COLO668 (cell line): ENCODE data around the gene SLC35A2.

ENCODE experiments used
- DNase-seq: peaks from one replicate; lab custom pipeline; 2025; ENCODE audit not compliant: unreplicated experiment; lab: John Stamatoyannopoulos, UW

SLC35A2 gene

DNA sequence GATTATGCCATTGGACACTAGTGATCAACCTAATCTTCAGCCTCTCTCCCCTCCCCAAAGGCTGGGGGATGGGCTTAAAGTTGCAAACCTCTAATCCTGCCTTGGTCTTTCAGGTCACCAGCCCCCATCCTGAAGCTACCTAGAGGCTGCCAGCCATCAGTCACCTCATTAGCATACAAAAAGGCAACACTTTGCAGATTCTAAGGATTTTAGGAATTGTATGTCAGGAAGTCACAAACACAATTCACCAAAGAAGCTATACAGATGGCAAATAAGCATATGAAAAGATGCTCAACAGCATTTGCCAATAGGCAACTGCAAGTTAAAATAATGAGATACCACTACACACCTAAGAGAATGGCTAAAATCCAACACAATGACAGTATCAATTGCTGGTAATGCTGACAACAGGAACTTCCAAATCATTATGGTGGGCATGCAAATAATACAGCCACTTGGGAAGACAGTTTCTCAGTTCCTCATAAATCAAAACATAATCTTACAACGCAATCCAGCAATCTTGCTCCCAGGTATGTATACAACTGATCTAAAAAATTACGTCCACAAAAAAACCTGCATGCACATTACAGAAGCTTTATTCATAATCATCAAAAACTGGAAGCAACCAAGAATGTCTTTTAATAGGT lies 16.4 kb upstream of the SLC35A2 start:
- DNase-seq: no peak

DNA sequence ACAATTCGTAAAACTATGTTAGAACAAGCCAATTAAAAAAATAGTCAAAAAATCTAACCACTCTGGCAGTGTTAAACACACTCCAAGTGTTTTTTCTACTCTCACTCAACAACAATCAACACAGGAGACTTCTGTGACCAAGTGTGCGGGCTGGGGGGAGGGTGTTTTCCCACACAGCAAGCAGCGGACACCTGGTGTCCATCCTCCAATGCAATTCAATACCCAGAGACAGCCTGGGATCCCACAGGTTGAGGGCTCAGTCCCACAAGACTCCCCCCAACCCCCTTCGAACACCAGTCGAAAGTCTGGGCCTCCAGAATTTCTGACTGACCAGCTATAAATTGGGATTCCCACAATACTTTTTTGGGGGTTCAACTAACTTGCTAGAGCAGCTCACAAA lies 15.7 kb upstream of the SLC35A2 start:
- no peak for DNase-seq

DNA sequence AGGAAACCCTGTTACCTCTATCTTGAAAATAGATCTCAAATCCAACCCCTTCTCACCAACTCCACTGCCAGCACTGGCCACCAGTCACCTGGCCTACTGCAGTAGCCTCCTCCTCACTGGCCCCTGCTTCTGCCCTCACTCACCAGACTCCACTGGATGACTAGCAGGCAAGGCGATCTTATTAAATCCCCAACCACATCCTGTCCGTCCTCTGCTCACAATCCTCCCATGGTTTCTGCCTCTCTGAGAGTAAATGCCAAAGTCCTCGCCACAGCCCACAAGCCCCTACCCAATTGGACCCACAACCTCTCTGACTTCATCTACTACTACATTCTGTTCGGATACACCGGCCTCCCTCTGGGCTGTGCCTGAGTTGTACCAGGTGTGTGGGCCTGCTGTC lies 12.8 kb upstream of the SLC35A2 start:
- DNase-seq: no peak

DNA sequence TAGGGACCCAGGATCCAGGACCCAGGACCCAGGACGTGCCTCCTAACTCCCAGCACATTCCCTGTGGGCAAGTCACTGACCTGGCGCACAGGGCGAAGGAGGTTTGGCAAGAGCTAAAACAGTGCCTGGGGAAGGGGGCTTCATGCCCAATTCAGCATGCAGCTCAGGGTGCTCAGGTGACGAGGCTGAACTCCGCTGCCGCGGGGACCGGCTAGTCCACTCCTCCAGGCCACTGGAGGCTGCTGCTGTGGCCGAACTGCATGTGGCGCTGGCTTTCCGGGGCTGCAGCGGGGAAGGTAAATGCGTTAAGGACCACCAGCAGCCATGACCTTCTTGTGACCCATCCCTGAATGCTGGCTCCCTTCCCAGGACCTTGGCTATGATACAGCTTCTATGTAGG lies 12.3 kb upstream of the SLC35A2 start:
- DNase-seq: no peak

DNA sequence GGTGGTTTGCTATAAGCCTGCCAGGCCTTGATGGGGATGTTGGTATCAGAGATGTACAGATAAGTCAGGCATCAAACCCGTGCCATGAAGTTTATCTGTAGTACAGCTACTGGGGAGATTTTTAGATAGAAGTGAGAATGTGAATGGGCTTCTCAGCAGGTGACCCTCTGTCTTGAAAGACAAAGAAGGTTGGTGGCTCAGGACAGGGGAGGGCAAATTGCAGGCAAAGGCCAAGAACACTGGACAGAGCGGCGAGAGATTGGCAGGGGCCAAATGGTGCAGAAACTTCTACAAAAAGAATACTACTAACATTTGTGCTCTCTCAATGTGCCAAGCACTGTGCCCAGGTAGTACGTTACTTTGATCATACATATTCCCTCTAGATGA lies 9.3 kb upstream of the SLC35A2 start:
- no peak for DNase-seq

DNA sequence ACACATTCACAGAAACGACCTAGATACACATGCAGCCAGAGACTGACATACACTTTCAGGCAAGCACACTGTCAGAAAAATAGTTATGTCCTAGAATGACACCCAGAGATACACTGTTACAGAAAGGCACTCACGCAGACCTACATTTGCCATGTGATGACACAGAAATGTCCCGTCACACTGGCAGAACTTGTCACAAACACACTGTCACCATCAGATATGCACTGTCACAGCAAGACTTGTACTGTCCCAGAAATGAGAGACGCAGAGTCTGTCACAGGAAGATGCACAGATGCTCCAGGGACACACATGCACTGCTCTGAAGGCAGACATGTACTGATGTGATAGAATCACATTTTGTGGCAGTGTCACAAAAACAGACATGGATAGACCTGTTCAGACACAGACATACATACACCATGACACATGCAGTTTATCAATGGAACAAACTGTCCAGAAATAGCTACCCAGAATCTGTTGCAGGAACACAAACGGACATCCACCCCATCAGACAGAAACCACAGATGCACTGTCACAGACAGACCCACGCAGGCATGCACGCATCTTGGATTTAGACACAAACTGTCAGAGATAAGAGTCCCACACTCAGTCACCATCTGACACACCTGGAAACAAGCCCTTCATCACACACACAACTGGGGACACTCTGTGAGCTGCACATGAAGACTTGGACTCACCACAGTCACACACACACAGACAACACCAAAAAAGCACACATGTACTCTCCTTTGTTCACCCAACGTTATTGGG lies 8.7 kb upstream of the SLC35A2 start:
- no peak for DNase-seq

DNA sequence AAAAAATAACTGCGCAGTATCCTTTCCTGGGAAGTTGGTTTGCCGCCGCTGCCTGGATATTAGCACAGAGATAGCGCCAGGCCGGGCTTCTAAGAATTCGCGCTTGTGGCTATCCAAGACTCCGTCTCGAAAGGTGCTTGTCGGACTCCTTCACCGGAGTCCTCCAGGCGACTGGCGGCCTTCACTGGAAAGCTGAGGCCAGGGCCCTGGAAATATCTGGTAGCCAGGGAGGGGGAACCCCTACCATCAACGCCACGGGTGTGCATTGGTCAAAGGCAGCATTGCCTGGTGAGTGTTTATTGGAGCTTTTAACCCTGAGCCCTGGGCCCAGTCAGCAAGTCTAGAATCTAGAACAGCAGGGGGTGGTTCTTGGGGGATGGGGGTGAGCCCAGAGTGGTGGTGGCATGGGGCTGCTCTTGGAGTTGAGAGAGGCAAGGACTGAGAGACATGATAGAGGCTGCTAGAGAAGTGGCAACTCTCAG lies 8.0 kb upstream of the SLC35A2 start:
- DNase-seq: peak; percentile 26

DNA sequence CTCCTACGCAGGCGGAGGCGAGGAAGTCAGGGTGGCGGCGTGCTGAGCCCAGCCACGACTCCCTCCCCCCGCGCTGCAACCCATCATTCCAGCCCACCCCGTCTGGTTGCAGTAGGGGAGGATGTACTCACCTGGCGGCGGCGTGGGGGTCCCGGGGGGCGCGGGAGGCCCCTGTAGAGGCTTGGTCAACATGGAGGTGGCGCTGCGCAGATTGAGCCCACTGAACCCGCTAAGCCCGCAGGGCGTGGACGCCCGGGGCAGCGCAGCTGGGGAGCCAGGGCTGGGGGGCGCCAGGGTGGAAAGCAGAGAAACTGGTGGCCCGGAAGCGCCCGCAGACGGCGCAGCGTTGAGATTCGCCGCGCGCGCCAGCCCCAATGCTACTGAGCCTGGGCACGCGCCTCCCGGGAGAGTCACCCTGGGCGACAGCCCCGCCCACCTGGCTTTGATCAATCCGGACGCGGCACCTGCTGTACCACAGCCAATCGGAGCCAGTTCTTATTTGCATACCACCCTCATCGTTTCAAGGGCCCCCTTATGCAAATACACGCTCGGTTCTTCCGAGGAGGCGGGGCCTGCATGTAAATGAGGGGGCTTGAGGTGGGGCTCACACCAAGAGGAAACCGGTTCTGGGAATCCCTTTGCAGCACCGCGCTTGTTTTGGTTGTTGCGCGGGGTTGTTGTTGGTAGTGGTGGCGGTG lies 7.3 kb upstream of the SLC35A2 start, which contains the start of gene PIM2:
Gene PIM2, minus strand, starts transcription at position 382 of the 698 bp plus-strand sequence. Its CDS starts 190 bp downstream, at position 192.
- peak; percentile 95 for DNase-seq

DNA sequence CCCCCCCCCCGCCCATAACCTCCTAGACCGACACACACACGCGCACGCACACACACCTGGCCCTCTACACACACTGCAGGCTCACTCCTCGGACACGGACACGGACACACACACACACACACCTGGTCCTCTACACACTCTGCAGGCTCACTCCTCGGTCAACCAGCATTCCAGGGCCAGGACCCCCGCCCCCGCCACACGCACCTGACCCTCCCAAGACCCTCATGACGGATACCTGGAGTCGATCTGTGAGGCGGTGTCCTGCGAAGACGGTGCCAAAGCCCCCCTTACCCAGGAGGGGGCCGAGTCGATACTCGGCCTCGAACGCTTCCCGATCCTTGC lies 6.8 kb upstream of the SLC35A2 start:
- peak; percentile 25 for DNase-seq

DNA sequence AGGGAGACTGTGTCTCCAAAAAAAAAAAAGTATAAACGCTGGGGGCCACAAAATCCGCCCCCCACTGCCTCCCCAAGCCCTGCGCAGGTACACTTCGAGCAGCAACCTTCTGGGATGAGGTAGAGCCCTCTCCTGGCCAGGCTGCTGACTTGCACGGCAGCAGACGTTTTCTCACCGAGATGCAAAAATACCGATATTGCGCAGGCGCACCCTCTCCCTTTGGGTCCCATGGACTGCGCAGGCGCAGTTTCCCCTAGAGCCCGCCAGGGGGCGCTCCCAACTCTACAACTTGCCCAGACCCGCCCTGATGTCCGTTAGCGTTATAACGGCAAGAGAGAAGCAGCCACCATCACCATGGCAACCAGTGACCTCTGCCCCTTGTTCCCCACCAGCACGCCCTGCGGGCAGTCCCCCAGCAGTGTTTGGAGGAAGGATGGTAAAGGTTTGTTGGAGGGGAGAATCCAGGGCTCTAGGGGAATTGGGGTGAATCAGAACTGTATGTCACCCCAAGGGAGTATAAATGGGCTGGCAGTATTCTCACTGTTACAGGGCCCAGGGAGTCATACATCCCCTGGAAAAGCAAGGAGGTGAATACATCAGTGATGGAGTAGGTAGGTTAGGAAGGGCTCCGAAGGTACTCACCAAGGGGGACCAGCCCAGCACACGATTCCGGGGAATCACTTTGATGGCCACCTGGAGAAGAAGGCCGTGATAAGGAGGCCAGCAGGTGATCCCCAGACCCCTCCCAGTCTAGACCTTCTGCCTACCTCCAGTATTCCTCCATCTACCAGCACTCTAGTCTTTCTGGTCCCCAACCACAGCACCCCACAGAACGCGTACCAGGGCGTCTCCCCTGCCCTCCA lies 5.9 kb upstream of the SLC35A2 start:
- DNase-seq: peak; percentile 87

DNA sequence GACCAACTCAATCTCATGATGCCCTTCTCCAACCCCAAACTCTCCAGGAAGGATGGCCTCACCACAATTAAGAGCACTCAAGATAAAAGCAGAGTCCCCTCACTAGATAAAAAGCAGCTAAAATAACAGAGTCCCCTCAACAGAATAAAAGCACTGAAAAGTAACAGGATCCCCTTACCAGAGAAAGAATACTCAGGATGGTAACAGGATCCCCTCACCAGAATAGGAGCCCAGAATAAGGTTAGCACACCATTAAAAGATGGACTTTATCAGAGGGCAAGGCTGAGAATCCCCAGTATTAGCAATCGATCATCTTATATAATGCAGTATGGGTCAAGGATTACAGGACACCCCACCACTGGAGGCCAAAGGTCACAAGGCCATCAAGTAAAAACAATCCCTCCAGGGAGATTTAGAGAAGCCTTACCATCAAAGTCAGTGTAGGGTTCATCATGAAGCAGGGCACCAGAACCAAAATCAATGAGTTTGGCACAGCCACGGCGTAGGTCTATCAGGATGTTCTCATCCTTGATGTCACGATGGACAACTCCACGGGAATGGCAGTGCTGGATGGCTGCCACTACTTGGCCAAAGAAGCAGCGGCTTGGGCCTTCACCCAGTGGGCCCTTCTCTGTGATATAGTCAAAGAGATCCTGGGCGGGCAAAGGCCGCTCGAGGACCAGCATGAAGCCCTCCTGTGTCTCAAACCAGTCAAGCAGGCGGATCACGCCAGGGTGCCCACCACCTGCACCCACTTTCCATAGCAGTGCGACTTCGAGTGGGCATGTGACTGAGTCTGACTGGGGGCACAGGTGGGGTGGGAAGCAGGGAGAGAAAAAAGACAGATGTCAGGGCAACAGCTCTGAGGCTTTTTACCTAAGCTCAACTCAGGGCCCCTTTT lies 3.4 kb upstream of the SLC35A2 start:
- no peak for DNase-seq

DNA sequence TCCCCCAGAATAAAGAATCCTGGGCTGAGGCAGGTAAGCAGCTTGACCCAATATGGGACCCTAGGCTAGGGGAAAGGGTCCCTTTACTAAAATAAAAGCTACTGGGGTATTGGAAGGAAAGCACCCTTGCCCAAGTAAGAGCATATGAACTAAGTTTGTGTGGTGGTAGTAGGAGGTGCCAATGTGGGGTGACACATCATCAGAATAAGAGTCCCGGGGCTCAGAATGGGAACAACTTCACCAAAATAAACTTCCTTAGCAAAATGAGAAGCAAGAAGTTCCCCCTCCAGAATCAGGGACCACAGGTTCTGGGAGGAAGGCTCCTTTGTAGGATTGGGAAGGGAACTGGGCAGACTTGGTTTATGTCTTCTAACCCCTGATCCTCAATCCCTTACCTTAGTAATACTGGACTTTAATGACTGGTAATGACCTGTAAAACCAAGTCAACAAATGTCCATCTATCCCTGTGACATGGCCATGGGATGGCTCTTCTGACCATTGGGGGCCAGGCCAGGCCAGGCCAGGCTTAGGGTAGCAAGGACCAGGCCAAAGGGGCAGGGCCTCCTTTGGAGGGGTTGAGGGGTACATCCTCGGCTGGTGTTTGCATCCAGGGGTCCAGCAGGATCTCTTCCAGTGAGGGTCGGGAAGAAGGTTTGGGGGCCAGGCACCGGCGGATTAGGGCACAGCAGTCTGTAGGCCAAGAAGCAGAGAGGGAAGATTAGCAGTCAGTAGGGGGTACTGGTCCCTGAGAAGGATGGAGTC lies 2.3 kb upstream of the SLC35A2 start:
- no peak for DNase-seq

DNA sequence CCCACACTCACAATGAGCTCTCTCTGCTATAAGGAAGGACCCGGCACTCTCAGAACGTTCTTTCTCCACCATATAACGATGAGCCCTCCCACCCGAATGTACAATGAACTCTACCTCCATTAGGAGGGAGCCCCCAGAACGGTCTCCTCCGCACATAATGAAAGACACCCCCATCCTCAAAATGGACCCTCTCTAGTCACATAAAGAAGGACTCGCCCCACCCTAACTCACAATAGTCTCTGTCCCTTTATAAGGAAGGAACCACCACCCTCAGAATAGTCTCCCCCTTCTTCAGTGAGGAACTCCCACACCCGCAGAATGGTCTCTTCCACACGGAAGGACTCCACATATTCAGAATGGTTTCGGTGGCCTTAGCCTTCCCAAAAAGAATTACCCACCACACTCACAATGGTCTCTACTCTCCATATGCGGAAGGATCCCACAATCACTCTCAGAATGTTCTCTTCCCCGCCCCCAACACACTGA lies 477 bp downstream of the SLC35A2 start:
- no peak for DNase-seq

DNA sequence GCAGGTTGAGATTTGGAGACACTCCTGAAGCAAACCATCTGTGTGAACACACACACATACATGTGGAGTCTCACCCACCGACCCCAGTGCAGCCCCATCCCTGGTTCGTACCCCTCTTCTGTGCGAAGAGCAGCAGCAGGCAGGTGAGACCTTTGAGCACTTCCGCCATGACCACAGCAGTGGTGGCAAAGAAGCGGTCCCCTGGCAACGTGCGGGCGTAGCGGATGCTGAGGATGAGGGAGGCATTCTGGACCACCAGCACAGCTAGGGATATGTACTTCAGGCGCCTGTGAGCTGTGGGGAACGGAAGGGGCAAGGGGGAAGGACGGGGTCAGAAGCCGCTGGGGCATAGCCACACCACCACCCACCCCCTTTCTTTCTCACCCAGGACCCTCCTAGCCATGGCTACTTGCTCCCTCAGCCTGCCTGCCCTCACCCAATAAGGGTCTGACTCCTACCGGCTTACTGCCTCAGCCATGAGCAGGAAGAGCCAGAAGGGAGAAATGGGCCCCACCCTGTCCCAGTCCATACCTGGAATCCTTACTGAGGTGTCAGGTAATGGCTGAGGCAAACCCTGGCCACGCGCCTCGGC lies 1.6 kb downstream of the SLC35A2 start:
- no peak for DNase-seq

DNA sequence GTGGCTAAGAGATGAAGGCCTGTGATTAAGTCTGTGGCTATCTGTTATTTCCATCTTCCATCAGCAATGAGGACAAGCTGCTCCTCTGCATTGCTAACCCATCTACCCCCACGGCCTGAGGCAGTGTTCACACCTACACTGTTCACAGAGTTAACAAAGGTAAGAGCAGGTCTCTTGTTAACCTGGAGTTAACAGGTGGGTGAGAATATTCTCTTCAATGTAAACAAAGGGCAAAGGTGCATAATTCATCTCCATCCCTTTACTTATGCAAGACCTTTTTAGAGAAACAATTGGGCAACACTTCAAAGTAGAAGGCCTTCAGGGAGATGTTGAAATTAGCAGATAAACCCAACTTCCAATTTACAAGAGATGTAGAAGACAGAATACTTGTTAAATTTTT lies 2.8 kb downstream of the SLC35A2 start:
- no peak for DNase-seq

DNA sequence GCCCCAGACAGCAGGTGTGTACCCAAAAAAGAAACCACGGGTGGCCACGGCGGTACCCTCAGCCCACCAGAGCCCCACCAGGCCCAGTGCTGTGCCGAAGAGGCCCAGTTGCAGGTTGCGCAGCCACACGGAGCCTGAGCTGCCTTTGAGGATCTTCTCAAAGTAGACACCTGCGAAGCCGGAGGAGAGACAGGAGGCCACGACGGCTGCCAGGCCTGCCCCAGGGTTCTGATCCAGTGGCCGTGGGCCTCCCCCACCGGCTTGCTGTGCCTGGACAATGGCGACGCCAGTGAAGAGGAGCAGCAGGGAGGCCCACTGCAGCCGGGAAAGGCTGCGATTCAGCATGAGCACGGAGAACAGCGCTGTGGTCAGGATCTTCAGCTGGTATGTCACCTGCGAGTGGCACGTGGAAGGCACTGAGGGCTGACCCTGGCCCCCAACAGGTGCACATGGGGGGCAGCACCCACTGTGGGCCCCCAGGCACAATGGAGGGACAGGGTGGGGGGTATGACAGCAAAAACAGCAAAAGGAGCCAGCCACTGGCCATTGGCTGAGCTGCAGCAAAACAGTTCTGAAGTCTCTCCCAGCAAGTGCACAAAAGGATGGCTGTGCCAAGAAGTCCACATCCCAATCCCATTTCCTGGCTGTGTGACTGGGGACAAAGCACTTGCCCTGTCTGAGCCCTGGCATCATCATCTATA lies 6.2 kb downstream of the SLC35A2 start:
- no peak for DNase-seq

DNA sequence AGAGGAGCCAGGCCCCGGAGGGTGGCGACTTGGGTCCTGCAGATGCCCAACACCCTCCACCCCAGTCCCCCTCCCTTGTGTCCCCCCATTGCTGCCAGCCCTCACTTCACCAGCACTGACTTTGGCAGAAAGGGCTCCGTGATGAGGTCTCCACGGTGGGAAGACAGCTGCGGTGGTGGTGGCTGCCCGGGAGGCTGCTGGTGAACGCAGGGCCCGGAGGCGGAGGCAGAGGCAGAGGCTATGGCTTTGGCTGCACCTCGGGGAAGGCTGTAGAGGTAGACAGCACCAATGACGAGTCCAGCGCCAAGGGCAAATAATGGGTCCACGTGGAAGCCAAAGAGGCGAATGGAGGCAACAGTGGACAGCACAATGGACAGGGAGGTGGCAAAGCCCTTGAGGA lies 6.8 kb downstream of the SLC35A2 start:
- DNase-seq: no peak

DNA sequence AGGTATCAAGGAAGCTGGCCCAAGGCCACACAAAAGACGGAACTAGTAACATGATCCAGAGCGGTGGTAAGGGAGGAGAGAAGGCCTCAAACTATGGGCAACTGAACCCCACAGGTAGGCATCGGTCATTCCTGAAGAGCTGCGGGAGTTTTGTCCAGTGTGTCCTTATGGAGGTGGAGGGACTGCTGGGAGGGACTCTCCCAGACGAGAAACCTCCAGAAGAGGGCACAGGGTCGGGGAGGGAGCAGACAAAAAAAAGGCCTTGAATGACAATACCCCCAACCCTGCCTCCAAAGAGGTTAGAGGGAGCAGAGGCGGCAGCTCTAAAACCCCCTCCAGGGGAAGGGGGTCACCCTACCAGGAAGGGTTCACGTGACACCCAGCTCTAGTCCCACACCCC lies 7.3 kb downstream of the SLC35A2 start:
- DNase-seq: no peak
